Fibroblast of lung (primary cell): ENCODE results near the gene PLXNB1.

Experiments used
- EZH2 ChIP-seq: IDR thresholded peaks from 2 replicates; pipeline ENCODE4 v1.5.1; 2012; ENCODE audit warnings: low read length, control low read depth, mild to moderate bottlenecking; ENCODE audit errors: missing control alignments
- TF ChIP-seq, protein P1 (sequence below), 2 donors: IDR thresholded peaks in 1 of 2; conservative IDR thresholded peaks in 1 of 2; 1 replicate in 1 of 2; 2 replicates in 1 of 2; pipeline ENCODE4 v1.5.1; 2011 to 2012; ENCODE audit warnings: low read length in 2 of 2, control low read depth in 1 of 2, inconsistent platforms in 1 of 2, low read depth in 1 of 2, mild to moderate bottlenecking in 1 of 2

DNA sequence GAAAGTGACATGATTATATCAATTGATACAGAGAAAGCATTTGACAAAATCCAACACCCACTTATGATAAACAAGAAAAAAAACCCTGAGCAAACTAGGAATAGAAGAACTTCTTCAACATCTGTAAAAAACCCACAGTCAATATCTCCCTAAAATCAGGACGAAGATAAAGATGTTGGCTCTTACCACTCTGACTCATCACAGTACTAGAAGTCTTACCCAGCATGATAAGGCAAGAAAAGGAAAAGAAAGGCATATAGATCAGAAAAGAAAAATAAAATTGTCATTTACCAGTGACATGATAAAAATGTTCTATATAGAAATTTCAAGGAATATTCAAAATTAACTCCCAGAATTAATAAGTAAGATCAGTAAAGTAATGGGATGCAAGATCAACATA is 65.0 kb downstream of the PLXNB1 start:
- TF ChIP-seq, protein P1, sequence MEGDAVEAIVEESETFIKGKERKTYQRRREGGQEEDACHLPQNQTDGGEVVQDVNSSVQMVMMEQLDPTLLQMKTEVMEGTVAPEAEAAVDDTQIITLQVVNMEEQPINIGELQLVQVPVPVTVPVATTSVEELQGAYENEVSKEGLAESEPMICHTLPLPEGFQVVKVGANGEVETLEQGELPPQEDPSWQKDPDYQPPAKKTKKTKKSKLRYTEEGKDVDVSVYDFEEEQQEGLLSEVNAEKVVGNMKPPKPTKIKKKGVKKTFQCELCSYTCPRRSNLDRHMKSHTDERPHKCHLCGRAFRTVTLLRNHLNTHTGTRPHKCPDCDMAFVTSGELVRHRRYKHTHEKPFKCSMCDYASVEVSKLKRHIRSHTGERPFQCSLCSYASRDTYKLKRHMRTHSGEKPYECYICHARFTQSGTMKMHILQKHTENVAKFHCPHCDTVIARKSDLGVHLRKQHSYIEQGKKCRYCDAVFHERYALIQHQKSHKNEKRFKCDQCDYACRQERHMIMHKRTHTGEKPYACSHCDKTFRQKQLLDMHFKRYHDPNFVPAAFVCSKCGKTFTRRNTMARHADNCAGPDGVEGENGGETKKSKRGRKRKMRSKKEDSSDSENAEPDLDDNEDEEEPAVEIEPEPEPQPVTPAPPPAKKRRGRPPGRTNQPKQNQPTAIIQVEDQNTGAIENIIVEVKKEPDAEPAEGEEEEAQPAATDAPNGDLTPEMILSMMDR (conservative IDR thresholded peaks at IDR 0.05 in 1 of 2, IDR thresholded peaks at IDR 0.05 in 1 of 2; ENCODE audit: low read depth in 1 of 2, low read length in 2 of 2), result no peak
- no peak for TF ChIP-seq EZH2
